ENCODE results near the gene GLS.

Gene GLS

DNA sequence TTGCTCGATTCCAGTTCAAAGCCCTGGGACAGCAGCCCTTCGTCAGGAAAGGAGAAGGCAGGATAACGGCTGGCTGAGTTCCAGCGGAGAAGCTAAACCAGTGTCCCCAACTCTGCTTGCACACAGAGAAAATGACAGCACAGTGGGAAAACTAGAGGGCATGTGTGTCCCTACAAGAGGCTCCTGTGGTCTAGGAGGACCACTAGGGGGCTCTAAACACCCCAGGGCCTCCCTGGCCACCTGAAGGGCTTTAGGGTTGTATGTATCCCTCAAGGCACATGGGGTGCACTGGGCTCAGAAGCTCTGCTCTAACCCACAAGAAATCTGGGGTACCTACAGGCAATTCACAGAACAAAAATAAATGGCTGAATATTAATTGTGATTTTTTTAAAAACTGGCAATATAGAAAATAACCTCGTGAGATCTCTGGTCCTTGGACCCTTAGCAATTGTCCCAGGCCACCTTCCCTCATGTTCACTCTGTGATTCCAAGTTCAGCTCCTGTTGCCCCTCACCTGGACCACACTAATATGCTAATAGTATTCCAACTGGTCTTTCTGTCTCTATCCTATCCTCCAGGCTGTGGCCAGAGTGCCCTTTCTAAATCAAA, 115.8 kb downstream of the GLS start:
- no peak for DNase-seq (ENCODE audit: low read depth)

DNA sequence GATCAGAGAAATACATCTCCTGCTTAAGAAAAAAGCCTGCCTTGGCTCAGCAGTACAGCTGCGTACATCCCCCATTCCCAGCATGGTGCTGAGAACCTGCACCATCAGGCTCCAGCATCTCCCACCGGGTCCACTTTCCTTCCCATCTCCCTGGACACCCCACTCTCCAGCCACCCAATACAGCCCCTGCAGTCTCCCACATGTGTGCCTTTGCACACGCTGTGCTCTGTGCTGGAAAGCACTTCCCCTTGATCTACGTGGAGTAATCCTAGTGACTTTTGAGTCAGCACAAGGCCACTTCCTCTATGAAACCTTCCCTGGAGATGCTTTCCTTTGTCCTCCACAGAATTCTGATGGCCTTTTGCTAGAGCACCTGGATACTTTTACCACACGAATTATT, 116.3 kb downstream of the GLS start:
- no peak for DNase-seq (ENCODE audit: low read depth)

DNA sequence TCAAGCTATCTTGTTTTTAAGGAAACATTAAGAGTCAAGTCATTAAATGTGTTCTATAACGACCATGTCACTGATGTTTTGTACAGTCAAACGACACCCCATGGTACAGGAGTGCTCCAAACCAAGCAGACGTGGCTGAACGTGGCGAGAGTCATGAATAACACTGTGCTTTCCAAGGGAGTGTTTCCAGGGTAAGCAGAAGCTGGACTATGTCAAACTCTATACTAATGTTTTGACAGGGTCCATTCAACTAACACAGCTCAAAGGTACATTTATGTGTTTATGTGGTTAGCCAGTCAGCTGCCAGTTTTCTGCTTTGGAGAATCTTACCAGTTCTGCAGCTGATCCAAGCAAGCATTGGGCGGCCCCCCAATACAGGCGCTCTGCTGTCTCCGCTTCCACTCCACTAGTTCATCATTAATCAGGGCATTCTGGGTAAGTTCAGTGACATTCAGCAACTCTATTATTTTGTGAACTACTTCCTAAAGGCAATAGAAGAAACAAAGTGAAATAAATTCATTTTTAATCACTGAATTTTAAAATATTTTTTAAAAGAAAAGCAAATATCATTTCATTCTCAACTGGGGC, 117.0 kb downstream of the GLS start:
- DNase-seq (ENCODE audit: low read depth) = no peak

DNA sequence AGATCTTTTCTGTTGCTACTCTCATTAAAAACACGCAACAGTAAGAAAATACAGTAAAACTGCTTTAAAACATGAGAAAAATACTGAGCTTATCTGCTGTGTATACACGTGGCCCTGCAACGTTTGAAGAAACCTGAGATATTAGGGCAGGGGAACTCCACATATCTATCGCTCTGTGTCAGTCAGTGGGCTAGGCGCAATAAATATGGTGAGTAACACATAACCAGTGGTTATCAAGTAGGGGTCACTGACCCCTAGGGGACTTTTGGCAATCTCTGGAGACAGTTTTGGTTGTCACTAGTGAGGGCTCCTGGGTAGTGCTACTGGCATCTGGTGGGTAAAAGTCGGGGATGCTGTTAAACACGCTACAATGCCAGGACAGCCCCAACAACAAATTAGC, 118.4 kb downstream of the GLS start:
- DNase-seq (ENCODE audit: low read depth) = no peak

DNA sequence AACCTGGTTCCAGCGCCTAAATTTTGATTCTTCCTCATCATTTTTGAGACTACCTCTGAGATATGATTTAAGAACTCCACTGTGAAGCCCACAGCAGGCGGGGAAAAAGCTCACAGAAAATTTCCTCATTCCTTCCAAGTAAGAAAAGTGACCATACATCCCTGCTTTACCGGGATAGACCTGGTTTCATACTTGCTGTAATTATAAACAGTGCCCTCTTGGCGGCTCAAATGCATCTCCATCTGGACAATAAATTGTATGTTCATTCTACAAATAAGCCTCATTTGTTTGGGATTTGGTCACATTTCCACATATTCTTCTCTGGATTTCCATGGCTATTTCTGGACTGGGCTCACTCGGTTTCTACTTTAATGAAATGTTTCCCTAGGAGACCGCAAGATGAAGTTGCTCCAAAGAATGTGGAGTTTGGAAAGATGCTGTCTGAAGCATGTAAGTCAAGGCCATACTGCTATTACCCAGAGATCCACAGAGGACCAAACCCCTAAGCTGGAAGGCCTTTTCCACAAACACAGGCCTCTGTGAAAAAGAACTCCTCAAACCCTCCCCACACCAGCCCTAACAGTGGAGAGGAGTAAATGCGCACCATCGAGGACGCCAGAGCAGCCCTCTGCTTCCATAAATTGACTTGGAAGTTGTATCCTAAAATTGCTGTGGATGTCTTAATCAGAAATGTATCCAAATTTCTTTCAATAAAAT, 119.5 kb downstream of the GLS start:
- no peak for DNase-seq (ENCODE audit: low read depth)

DNA sequence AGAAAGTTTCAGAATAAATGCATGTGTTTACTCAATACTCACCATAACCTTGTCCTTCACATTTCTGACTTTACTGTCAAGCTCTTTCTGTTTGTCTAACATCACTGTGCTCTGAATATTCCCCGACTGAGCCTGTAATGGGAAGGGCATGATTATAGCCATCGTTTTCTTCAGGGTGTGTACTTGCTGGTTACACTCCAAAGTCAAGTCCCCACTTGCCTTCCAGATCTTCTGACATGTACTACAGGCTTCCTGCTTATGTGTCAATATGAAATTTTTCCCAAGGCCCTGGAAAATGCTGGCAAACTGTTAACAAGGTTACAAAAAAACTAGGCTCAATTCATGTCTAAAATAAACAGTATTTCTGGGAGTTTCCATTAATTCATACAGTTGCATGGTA, 120.4 kb downstream of the GLS start:
- DNase-seq (ENCODE audit: low read depth) = no peak

DNA sequence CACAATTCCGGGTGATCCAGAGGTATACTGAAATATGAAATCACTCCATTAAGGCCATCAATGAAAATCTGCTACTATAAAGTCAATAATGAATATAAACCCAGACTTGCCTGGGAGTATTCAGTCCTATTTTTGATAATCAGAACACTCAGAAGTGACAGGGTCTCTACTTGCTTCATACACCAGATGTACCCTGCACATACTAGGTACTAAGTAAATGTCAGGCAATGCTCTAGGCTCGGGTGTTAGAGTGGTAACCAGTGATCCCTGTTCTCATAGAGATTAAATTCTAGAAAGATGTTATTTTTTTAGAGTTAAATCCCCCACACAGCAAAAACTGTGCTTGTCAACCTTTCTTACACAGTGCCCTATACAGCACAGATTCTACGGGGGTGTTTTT, 121.0 kb downstream of the GLS start:
- DNase-seq (ENCODE audit: low read depth) = no peak

DNA sequence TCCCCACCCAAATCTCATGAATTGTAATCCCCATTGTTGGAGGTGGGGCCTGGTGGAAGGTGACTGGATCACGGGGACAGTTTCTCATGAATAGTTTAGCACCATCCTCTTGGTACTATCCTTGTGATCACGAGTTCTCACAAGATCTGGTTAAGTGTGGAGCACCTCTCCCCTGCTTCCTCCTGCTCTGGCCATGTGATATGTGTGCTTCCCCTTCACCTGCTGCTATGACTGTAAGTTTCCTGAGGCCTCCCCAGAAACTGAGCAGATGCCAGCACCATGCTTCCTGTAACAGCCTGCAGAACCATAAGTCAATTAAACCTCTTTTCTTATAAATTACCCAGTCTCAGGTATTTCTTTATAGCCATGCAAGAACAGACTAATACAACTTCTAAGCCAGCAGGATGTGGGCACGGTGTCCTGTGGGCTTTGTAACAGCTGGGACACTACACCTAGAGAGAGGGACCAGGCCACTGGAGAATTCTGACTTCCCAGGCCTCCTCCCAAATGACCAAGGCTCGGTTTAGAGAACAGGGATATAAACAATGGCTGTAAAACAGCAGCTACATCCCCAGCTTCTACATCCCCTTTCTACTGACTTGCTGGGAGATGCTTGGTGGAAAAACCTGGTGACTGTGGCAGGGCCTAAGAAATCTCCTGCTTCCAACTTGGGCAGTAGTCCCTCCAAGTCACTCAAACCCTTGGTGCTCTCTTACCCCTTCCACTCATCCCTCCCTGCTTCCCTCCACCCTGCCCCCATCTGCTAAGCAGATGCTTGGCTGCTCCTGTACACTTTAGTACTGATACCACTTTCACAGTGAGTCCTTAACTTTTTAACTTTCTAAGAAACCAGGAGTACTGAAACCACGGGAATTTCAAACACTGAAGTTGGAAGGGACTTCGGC, 123.0 kb downstream of the GLS start:
- DNase-seq (ENCODE audit: low read depth) = no peak

DNA sequence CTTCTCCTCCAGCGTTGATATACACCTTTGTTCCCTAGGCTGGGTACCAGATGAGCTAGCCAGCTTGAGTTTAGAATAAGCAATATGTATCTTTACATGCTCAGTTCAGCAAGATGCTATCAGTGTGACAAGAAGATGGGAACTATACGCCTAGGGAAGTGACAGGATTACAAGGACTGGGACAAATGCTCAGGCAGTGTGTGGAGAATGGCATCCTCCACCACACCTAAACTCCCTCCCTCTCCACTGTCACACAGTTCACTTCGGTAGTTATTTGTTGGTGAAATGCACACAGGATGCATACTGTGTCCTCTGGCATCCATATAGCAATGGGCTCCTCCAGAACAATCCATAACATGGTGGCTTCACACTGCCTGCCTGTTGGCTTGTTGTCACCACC, 125.7 kb downstream of the GLS start:
- DNase-seq (ENCODE audit: low read depth) = no peak

DNA sequence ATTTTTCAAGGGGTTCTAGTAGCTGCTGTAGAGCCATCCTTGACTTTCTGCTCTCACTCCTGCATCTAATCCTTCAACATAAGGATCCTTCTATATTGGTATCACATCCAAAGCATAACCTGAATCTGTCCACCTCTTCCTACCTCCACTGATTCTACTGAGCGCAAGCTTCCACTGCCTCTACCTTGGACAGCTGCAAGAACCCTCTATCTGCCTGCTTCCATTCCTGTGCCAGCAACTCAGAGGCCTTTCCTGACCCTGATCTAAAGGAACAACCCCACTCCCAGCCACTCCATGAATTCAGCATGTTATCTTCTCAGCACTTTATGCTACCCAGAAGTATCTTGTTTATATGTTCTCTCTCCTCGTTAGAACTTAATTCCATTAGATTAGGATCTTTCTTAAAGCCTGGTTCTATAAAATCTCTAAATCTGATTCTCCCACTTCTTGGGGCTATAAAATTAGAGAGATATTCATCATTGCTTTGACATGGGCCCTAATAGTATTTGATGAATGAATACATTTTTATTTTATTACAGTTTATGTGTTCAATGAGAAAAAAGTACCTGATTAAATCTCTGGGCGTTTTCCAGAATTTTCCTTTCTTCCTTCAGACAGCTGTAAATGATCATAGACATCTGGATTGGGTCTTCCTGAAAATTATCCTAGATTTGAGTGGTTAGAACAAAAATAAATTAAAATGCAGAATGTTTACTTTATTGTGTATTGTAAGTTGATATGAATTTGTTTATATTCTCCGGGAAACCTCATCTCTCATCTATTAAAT, 126.6 kb downstream of the GLS start:
- no peak for DNase-seq (ENCODE audit: low read depth)

DNA sequence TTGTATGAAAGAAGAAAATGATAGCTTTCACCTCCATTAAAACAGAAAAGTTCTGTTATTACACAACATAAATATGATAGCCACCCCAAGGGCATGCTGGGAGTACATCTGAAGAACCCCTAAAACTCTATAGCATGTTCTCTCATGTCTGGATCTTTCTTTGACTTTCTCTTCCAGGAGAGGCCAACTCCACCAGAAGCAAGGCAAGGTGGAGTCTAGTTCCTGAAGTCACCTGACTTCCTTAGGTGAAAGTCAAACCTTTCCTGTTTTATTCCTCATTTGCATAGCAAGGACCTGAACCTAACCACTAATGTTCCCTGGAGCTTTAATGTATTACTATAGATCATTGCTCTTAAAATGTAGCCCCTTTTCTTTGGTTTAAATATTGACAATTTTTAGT, 127.7 kb downstream of the GLS start:
- DNase-seq (ENCODE audit: low read depth) = no peak

DNA sequence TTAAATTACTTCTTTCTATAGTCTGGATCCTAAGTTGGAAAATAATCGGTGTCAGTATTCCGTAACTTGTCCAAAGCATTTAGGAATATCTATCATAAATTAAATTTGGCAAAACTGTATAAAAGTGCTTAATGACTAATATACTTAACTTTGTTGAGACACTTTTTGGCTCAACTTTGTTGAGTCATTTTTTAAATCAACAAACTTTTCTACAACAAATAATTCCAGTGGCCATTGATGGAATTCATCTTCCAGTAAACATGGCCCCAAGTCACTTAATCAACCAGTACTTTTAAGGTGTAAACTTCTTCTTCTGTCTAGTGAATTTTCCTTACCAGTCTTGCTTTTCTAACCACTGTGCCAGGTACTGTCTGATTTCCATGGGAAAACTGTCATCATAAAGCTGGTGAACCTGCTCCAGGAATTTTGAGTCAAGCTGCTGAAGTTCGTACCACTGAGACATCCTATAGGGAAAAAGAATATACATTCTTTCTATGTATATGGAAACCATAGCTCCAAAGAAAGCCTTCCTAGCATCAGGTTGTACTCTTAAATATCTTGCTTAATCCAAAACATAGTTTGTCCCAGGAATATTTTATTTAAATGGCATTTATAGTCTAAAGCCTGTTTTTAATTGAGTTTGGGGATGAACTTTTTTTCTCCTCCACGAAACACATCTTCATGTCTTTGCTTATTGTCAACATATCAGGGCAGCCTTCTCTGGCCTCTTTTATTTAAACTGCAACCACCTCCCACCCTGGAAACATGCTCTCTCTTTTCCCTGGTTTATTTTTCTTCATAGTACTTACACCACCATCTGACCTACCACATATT, 129.1 kb downstream of the GLS start:
- DNase-seq (ENCODE audit: low read depth) = no peak

DNA sequence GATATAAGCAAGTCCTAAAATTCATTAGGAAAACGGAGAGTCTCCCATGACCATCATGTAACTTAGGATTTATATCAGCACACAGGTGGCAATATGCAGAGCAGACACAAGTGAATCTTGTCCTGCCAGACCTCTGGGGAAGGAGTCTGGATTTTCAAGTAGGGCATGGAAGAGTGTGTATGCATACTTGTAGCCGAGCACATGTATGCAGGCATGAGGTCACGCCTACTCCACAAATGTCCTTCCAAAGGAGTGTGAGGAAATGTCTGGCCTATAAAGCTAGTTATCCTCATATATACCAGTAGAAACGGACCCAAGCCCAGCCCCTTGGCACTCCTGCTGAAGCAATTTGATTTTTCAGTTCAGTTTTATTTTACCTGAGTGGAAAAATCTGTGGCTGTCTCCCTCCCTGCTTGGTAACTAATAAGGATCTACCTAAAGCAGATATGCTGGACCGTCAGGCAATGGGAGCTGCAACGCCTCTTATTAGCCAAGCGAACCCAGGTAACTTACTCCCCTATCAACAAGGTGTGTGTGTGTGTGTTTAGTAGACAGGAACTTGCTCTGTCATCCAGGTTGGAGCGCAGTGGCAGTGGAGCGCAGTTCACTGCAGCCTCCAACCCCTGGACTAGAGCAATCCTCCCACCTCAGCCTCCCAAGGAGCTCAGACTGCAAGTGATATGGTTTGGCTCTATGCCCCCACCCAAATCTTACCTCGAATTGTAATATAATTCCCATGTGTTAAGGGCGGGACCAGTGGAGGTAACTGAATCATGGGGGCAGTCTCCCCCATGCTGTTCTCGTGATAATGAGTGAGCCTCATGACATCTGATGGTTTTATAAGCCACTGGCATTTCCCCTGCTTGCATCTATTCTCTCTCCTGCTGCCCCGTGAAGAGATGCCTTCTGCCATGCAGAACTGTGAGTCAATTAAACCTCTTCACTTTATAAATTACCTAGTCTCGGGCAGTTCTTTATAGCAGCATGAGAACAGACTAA, 130.6 kb downstream of the GLS start:
- DNase-seq (ENCODE audit: low read depth) = no peak

DNA sequence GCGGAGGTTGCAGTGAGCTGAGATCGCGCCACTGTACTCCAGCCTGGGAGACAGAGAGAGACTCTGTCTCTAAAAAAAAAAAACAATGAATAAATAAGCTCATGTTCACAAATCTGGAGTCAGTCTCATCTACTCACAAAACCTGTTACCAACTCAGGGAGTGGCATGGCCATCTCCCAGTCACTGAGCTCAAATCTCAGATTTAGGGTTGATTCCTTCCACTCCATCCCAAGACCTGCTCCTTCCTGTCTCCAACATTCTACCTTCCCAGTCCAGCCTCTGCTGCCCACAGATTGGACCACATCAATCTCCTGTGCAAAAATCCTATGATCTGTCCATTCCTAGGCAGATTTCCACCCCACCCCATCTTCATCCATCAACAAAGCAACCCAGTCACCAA, 131.7 kb downstream of the GLS start:
- DNase-seq (ENCODE audit: low read depth) = no peak

DNA sequence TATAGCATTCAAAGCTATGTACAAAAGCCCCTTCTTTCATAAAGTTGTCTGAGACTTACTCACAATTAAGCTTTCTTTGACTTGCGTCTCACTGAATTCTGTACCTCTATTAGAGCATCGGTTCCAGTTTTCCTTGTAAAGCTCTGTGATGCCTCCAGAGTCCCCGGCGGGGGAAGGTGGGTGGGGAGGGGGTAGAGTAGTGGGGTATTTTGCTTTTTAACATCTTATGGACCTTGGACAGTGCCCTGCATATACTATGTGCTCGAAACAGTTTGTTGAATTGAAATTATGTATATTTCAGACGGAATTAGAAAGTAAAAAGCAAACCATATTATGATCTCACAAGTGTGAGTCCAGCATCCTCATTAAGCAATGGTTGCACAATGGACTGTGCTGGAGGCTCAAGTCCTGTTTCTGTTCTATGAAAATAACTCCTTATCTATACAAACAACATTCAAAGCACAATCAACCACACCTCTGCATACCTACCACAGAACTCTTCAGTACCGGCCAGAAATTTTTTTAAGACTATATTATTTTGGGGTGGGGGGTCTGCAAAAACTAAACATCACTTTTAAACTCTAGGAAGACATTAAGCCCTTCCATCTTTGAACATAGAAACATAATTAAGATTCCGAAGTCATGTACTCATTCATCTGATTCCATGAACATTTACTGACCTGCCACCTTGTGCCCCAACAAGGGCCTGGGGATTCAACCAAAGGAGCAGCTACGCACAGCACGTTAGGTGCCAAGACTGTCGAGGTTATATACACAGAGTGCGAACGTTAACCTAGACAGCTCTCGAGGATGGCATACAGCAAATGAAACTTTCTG, 132.4 kb downstream of the GLS start:
- DNase-seq (ENCODE audit: low read depth) = no peak

DNA sequence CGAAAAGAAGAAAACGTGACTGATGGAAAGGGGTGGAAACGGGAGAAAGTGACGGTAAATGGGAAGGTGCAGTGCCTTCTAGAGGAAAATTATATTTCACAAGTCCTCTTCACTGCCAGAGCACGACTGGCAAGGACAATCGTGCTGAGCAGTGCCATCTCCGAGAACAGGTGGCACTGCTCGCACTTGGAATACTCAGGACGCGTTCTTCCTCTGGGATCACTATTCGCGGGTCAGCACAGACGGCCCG, 133.0 kb downstream of the GLS start:
- DNase-seq (ENCODE audit: low read depth) = no peak

DNA sequence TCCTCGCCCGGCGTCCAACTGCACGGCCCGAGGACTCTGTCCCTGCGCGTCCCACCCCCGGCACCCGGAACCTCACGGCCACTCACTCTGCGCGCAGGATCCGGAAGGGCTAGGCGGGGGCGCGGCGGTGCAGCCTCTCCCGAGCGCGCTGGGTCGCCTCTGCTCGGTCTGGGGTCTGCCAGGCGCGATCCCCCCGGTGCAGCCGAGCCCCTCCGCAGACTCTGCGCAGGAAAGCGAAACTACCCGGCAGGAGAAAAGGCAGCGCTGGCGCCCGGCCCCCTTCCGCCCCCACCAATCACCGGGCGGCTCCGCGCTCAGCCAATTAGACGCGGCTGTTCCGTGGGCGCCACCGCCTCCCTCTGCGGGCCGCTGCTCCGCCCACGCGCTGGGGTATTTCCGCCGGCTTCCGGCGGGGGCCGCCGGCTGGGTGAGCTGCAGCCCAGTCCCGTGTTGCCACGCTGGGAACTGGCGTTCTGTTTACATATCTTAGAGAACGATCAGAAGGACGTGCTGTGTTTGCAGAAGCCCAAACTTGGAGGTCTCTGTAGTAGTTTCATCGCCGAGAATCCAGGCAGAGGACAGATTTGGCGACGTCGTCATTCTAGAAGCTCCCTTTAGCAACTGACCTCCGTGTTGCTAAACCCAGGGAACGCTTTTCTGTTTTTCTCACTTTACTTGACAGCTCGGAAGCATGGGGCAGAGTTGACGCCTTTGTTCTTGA, 133.5 kb downstream of the GLS start, which contains the start of gene STAT1:
STAT1 (minus strand) TSS at position 240 of the 721 bp plus-strand sequence. CDS start 4,168 bp downstream, outside the sequence.
- DNase-seq (ENCODE audit: low read depth) = peak; percentile 95

DNA sequence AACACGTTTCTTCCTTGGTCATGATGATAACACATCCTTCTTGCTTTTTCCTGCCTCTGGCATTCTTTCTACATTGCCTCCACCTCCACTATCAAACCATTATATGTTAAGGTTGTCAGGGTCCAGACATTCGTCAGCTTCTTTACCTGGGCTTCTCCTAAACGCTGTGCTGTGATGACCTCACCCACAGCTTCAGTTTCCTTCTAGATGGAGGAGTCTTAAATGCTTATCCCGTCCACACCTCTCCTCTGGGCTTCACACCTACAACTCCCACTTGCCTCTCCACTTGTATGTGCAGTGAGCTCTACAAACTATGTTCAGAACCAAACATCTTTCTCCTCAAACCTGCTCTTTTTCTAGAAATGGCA, 134.0 kb downstream of the GLS start:
- no peak for DNase-seq (ENCODE audit: low read depth)

Measured in stimulated activated CD8-positive, alpha-beta memory T cell treated with anti-CD3 and anti-CD28 coated beads, Interleukin-12 subunit alpha, Interleukin-12 subunit beta, amount 100 ng/mL, for 1 hour (primary cell).